CD14-positive monocyte (primary cell): Measurements from ENCODE around the gene PWWP2A. TPM values are rescaled to one million over a fixed set of nuclear protein-coding genes. Genes with fewer than 3 reads are reported as not detected.

Source experiments
- DNase-seq, 3 donors: peaks; one replicate each; pipeline ENCODE4 v3.0.0-alpha.2; 2011 to 2022
- H2AFZ ChIP-seq: 2 replicates; pipeline ENCODE4 v1.6.0; 2012; ENCODE audit warnings: mild to moderate bottlenecking, low read depth, low read length, inconsistent platforms; ENCODE audit not compliant: insufficient read depth, poor library complexity, severe bottlenecking
- H3K27ac ChIP-seq, 2 donors: 1 replicate in 1 of 2; 2 replicates in 1 of 2; pipeline ENCODE4 v1.5.1; 2012 to 2013; ENCODE audit warnings: low read length in 2 of 2, control low read depth in 1 of 2, inconsistent platforms in 1 of 2, low read depth in 1 of 2, mild to moderate bottlenecking in 1 of 2
- H3K27me3 ChIP-seq, 2 donors: one replicate each; pipeline versions ENCODE4 v1.6.0 to v1.6.1; 2011 to 2013; ENCODE audit warnings: low read length in 2 of 2; ENCODE audit not compliant: control insufficient read depth in 2 of 2, insufficient read depth in 2 of 2
- H3K36me3 ChIP-seq, 2 donors: replicated peaks in 1 of 2; 1 replicate in 1 of 2; 2 replicates in 1 of 2; pipeline versions ENCODE4 v1.5.1 to v1.6.1; 2012 to 2013; ENCODE audit warnings: low read length in 2 of 2, control low read depth in 1 of 2, inconsistent platforms in 1 of 2, mild to moderate bottlenecking in 1 of 2; ENCODE audit not compliant: insufficient read depth in 2 of 2, control insufficient read depth in 1 of 2
- H3K4me1 ChIP-seq, 2 donors: 1 replicate in 1 of 2; 2 replicates in 1 of 2; pipeline versions ENCODE4 v1.5.1 to v1.6.1; 2012 to 2013; ENCODE audit warnings: low read length in 2 of 2, control low read depth in 1 of 2, inconsistent platforms in 1 of 2, mild to moderate bottlenecking in 1 of 2, moderate library complexity in 1 of 2; ENCODE audit not compliant: insufficient read depth in 2 of 2, control insufficient read depth in 1 of 2
- H3K4me2 ChIP-seq: replicated peaks from 2 replicates; pipeline ENCODE3; 2012; ENCODE audit warnings: low read length, moderate library complexity, mild to moderate bottlenecking; ENCODE audit not compliant: poor library complexity, severe bottlenecking; ENCODE audit errors: extremely low read depth
- H3K4me3 ChIP-seq, 3 experiments: fragments of 200-600 bp in 1 of 3; sonication (generic) in 1 of 3; replicated peaks in 1 of 3; 1 replicate in 2 of 3; 2 replicates in 1 of 3; pipeline ENCODE4 v1.5.1; 2011 to 2013; ENCODE audit warnings: low read length in 3 of 3, mild to moderate bottlenecking in 3 of 3, control low read depth in 2 of 3, low read depth in 2 of 3, inconsistent platforms in 1 of 3, moderate library complexity in 1 of 3
- H3K79me2 ChIP-seq: 2 replicates; pipeline ENCODE4 v1.6.0; 2012; ENCODE audit warnings: mild to moderate bottlenecking, control low read depth, inconsistent platforms, low read length, moderate library complexity; ENCODE audit not compliant: insufficient read depth
- H3K9ac ChIP-seq: 2 replicates; pipeline ENCODE4 v1.6.0; 2017; ENCODE audit warnings: low read length, mild to moderate bottlenecking; ENCODE audit not compliant: insufficient read depth, poor library complexity, severe bottlenecking
- H3K9me3 ChIP-seq, 2 donors: replicated peaks in 1 of 2; 1 replicate in 1 of 2; 2 replicates in 1 of 2; pipeline versions ENCODE4 v1.5.1 to v1.6.1; 2012 to 2013; ENCODE audit warnings: low read length in 2 of 2, control low read depth in 1 of 2; ENCODE audit not compliant: control insufficient read depth in 1 of 2, insufficient read depth in 1 of 2
- H4K20me1 ChIP-seq: 2 replicates; pipeline ENCODE4 v1.6.0; 2012; ENCODE audit warnings: mild to moderate bottlenecking, low read length, control low read depth, moderate library complexity; ENCODE audit not compliant: insufficient read depth
- H3K27ac Mint-ChIP-seq, 7 donors: one replicate each; pipeline ENCODE4 v1.8.0; 2020; ENCODE audit warnings: mild to moderate bottlenecking in 7 of 7, mixed read lengths in 7 of 7, moderate library complexity in 6 of 7, inconsistent platforms in 2 of 7
- H3K27me3 Mint-ChIP-seq, 3 donors: one replicate each; pipeline ENCODE4 v1.8.0; 2021 to 2022; ENCODE audit warnings: low read depth in 3 of 3, mild to moderate bottlenecking in 3 of 3, mixed read lengths in 3 of 3, moderate library complexity in 3 of 3, inconsistent platforms in 1 of 3
- H3K36me3 Mint-ChIP-seq, 2 donors: one replicate each; pipeline ENCODE4 v1.8.0; 2020; ENCODE audit warnings: mixed read lengths in 2 of 2, inconsistent platforms in 1 of 2, mild to moderate bottlenecking in 1 of 2
- H3K4me1 Mint-ChIP-seq: one replicate; pipeline ENCODE4 v1.8.0; 2020; ENCODE audit warnings: mild to moderate bottlenecking, mixed read lengths
- H3K4me3 Mint-ChIP-seq, 2 donors: one replicate each; pipeline ENCODE4 v1.8.0; 2020; ENCODE audit warnings: mild to moderate bottlenecking in 2 of 2, mixed read lengths in 2 of 2, moderate library complexity in 1 of 2
- H3K9me3 Mint-ChIP-seq, 7 donors: one replicate each; pipeline ENCODE4 v1.8.0; 2020 to 2022; ENCODE audit warnings: mixed read lengths in 7 of 7, mild to moderate bottlenecking in 6 of 7, moderate library complexity in 6 of 7, inconsistent platforms in 2 of 7
- CTCF ChIP-seq: fragments of 200-600 bp; IDR thresholded peaks from one replicate; pipeline ENCODE4 v1.8.0; 2022; ENCODE audit warnings: antibody characterized with exemption, mild to moderate bottlenecking
- WGBS: methylation state at CpG from one replicate; pipeline ENCODE4 v1.1.5; 2013; ENCODE audit warnings: missing lambda C conversion rate; ENCODE audit not compliant: insufficient coverage; 5-methylcytosine and 5-hydroxymethylcytosine counted together
- intact Hi-C, 2 donors: fragments of 100-400 bp; cut with micrococcal nuclease; formaldehyde crosslinking; loops; one replicate each; pipeline versions ENCODE4 v1.15.0 to v1.15.1; 2023
- polyA plus RNA-seq, 3 donors: library from polyadenylated mRNA; depleted of rRNA in 1 of 3; unstranded in 2 of 3; stranded (reverse) in 1 of 3; fragments of 300-500 nt in 2 of 3; fragments of >200 nt in 1 of 3; fragmentation: Illumina TruSeq in 2 of 3; gene quantifications; 1 replicate in 2 of 3; 2 replicates in 1 of 3; pipeline ENCODE4 v1.2.3, GENCODE V29; 2012 to 2021

The PWWP2A gene
- polyA plus RNA-seq, 3 donors, result 18.8 to 21.6 (median 18.9) TPM

- Histone ChIP-seq H3K79me2 (no peaks in the 10 kb centered on the region), H3K4me3 (no peak overlapping the region), H3K36me3 (peaks cover 55 to 87% of the 10 kb centered on the region in 2 donors), H3K9me3 (no peaks in the 10 kb centered on the region), H3K4me2 (no peak overlapping the region), H3K4me1 (no peaks in the 10 kb centered on the region), H2AFZ (no peak overlapping the region), H3K27ac (no peak overlapping the region), H3K9ac (no peak overlapping the region), H3K27me3 (no peaks in the 10 kb centered on the region), H4K20me1 (no peaks in the 10 kb centered on the region)
- WGBS, result 93% methylated on average over 3 of the region's 3 CpGs
- peaks cover 64 to 75% of the 10 kb centered on the region in 2 donors for H3K36me3 Mint-ChIP-seq
- no peaks in the 10 kb centered on the region for H3K4me1 Mint-ChIP-seq
- H3K4me3 Mint-ChIP-seq, result no peak overlapping the region
- intact Hi-C loops, result no loop called here
- TF ChIP-seq CTCF, result no peak
- H3K9me3 Mint-ChIP-seq, result peaks cover 0 to 5% (median 1%) of the 10 kb centered on the region in 7 donors
- no peak overlapping the region for H3K27ac Mint-ChIP-seq
- H3K27me3 Mint-ChIP-seq, result no peaks in the 10 kb centered on the region
- DNase-seq, result no peak
These were observed 57.5 kb downstream of the PWWP2A start for GRCh38 chr5:160061770-160062169.

- TF ChIP-seq CTCF, result no peak
- Histone ChIP-seq H3K4me3 (no peak overlapping the region), H3K4me2 (no peak overlapping the region), H3K36me3 (peaks cover 57 to 88% of the 10 kb centered on the region in 2 donors), H4K20me1 (no peaks in the 10 kb centered on the region), H3K9me3 (no peaks in the 10 kb centered on the region), H3K9ac (no peak overlapping the region), H3K79me2 (no peaks in the 10 kb centered on the region), H3K27me3 (no peaks in the 10 kb centered on the region), H2AFZ (no peak overlapping the region), H3K4me1 (no peaks in the 10 kb centered on the region), H3K27ac (no peak overlapping the region)
- intact Hi-C loops, result no loop called here
- no peaks in the 10 kb centered on the region for H3K4me1 Mint-ChIP-seq
- H3K27ac Mint-ChIP-seq, result no peak overlapping the region
- peaks cover 70 to 76% of the 10 kb centered on the region in 2 donors for H3K36me3 Mint-ChIP-seq
- H3K27me3 Mint-ChIP-seq, result peaks cover 0 to 2% (median 0%) of the 10 kb centered on the region in 3 donors
- DNase-seq, result no peak
- H3K9me3 Mint-ChIP-seq, result peaks cover 0 to 5% (median 1%) of the 10 kb centered on the region in 7 donors
- no peak overlapping the region for H3K4me3 Mint-ChIP-seq
- 94% methylated on average over 2 of the region's 4 CpGs for WGBS
These were observed 59.2 kb downstream of the PWWP2A start for GRCh38 chr5:160060001-160060400.
